ENCODE measurements around the gene TBC1D21. TPM values are rescaled to one million over a fixed set of nuclear protein-coding genes. Genes with fewer than 3 reads are reported as not detected.

Gene TBC1D21
- total RNA-seq, 6 experiments from 2014 or later: not detected

DNA sequence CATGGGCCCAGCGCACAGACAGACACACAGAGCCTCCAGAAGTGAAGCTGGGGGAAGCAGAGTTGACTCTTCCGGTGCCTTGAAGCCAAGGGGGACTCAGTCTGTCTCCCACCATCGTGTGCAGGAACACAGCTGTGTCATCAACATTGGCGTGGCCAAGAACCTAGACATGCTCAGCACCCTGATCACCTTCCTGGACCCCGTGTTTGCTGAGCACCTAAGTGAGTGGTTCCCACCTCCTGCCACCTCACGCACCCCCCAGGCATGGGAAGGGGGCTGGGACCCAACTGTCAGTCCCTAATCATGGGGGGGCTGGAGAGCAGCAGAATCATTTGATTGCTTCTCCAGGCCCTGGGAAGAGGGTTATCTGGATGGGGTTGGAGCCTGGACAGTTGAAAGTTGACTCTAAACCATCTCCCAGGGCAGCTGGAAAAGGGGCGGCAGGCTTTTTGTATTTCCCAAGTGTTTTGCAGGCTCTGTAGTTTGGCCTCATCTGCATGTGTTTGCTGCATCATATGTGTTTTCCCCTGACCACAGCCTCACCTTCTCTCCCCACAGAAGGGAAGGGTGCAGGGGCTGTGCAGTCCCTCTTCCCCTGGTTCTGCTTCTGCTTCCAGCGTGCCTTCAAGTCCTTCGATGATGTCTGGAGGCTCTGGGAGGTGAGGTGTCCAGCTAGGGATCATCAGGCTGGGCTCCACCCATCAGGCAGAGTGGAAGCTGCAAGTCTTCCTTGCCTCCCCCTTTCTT, 12.8 kb downstream of the TBC1D21 start:
- ATAC-seq: no peak
- DNase-seq: peak in 1 of 3 donors; percentile 33
- no peaks in the 10 kb centered on the region for H3K4me1 ChIP-seq
- H3K27me3 ChIP-seq: no peaks in the 10 kb centered on the region
- H3K36me3 ChIP-seq: no peaks in the 10 kb centered on the region
- WGBS (ENCODE audit: insufficient coverage, low coverage, low lambda C conversion rate, missing lambda C conversion rate): 63% methylated on average over 1 of the region's 9 CpGs
- intact Hi-C loops (cut with DNase I): no loop called here
- no peaks in the 10 kb centered on the region for H3K9me3 ChIP-seq
- H3K4me3 ChIP-seq: no peak overlapping the region
- H3K27ac ChIP-seq: no peak overlapping the region
- TF ChIP-seq, protein P1, sequence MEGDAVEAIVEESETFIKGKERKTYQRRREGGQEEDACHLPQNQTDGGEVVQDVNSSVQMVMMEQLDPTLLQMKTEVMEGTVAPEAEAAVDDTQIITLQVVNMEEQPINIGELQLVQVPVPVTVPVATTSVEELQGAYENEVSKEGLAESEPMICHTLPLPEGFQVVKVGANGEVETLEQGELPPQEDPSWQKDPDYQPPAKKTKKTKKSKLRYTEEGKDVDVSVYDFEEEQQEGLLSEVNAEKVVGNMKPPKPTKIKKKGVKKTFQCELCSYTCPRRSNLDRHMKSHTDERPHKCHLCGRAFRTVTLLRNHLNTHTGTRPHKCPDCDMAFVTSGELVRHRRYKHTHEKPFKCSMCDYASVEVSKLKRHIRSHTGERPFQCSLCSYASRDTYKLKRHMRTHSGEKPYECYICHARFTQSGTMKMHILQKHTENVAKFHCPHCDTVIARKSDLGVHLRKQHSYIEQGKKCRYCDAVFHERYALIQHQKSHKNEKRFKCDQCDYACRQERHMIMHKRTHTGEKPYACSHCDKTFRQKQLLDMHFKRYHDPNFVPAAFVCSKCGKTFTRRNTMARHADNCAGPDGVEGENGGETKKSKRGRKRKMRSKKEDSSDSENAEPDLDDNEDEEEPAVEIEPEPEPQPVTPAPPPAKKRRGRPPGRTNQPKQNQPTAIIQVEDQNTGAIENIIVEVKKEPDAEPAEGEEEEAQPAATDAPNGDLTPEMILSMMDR (IDR thresholded peaks at IDR 0.05): no peak
- TF ChIP-seq POLR2A (IDR thresholded peaks at IDR 0.05): no peak

DNA sequence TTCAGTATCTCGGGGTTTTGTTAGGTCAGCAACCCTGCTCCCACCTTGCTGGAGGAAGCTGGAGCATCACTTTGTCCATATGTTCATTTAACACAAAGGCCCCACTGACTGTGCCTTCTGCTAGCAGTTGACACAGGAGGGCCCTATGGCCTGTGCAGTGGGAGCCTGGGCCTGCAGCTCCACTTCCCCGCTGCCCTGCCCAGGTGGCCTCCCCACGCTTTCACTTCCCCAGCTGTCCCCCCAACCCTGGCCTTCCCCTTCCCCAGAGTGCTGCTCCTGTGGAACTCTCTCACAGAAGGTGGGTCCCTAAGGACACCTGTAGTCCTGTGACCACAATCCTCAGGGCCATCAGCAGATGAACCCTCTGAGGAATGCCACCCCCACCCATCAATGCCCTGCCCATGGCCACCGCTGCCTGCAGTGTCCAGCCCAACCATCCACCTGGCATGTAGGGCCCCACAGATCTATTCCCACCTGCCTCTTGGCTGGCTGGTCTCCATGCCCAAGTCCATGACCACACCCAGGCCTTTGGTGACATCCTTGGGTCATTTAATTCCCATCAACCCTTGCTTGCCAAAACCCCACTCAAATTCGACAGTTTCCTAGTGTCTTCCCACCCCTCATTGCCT, 13.5 kb downstream of the TBC1D21 start:
- intact Hi-C loops (cut with DNase I): no loop called here
- no peak overlapping the region for H3K4me3 ChIP-seq
- H3K9me3 ChIP-seq: no peaks in the 10 kb centered on the region
- H3K27ac ChIP-seq: no peak overlapping the region
- no peak for TF ChIP-seq POLR2A (IDR thresholded peaks at IDR 0.05)
- TF ChIP-seq, protein P1 (IDR thresholded peaks at IDR 0.05): no peak
- H3K36me3 ChIP-seq: no peaks in the 10 kb centered on the region
- no peak for ATAC-seq
- H3K4me1 ChIP-seq: no peaks in the 10 kb centered on the region
- H3K27me3 ChIP-seq: no peaks in the 10 kb centered on the region
- DNase-seq: peak in 1 of 3 donors; percentile 23
- 71% methylated on average over 3 of the region's 5 CpGs for WGBS (ENCODE audit: insufficient coverage, low coverage, low lambda C conversion rate, missing lambda C conversion rate)

DNA sequence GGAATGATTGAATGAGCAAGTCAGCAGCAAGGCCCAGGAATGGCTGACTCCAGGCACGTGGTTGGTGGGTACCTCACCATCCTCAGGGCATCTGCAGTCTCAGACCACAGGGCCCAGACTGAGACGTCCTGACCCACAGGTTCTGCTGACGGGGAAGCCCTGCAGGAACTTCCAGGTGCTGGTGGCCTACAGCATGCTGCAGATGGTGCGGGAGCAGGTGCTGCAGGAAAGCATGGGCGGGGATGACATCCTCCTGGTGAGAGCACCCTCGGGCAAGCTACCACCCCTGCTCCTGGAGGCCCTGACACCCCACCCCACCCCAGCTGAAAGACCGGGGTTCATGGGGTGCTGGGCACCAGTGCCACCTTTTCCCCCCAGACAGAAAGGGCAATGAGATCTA, 14.1 kb downstream of the TBC1D21 start:
- Histone ChIP-seq H3K4me3 (no peak overlapping the region), H3K27ac (no peak overlapping the region), H3K4me1 (no peaks in the 10 kb centered on the region), H3K27me3 (no peaks in the 10 kb centered on the region), H3K9me3 (no peaks in the 10 kb centered on the region), H3K36me3 (no peaks in the 10 kb centered on the region)
- no peak for TF ChIP-seq POLR2A (IDR thresholded peaks at IDR 0.05)
- TF ChIP-seq, protein P1 (IDR thresholded peaks at IDR 0.05): no peak
- ATAC-seq: no peak
- WGBS (ENCODE audit: insufficient coverage, low coverage, low lambda C conversion rate, missing lambda C conversion rate): 0% methylated on average over 1 of the region's 7 CpGs
- peak in 1 of 3 donors; percentile 33 for DNase-seq
- intact Hi-C loops (cut with DNase I): no loop called here

DNA sequence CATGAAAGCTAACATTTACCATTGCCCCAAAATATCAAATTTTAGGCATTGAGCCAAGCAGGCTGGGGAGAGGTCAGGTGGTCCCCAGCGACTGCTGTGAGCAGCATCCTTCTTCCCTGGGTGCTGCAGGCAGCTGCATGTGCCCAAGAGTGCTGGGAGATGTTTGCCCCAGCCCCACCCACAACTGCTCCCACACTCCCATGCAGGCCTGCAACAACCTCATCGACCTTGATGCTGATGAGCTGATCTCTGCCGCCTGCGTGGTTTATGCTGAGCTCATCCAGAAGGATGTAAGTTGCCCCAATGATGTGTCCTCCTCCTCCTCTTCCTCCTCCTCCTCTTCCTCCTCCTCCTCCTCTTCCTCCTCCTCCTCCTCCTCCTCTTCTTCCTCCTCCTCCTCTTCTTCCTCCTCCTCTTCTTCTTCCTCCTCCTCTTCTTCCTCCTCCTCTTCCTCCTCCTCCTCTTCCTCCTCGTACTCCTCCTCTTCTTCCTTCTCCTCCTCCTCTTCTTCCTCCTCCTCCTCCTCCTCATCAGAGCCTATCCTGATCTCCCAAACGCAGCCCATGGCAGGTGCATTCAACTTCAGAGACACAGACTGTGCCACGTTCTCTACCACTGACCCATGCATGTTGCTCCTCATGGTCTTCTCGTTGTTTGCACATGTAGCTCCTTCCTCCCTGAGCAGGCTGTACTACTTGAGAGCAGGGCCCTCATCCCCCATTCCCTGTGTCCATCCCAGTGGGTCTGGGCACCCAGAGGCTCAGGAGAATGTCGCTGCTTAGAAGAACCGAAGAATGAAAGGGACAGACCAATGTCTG, 15.1 kb downstream of the TBC1D21 start:
- DNase-seq (peak in 1 of 3 donors; percentile 17), ATAC-seq (no peak)
- Histone ChIP-seq H3K27ac (no peak overlapping the region), H3K36me3 (no peaks in the 10 kb centered on the region), H3K4me1 (no peaks in the 10 kb centered on the region), H3K27me3 (no peaks in the 10 kb centered on the region), H3K9me3 (no peaks in the 10 kb centered on the region), H3K4me3 (no peak overlapping the region)
- WGBS (ENCODE audit: insufficient coverage, low coverage, low lambda C conversion rate, missing lambda C conversion rate): 46% methylated on average over 9 of the region's 10 CpGs
- TF ChIP-seq, protein P1 (IDR thresholded peaks at IDR 0.05): no peak
- TF ChIP-seq POLR2A (IDR thresholded peaks at IDR 0.05): no peak
- intact Hi-C loops (cut with DNase I): no loop called here

Measured in right lobe of liver (tissue), 6 donors.